Activated CD4-positive, CD25-positive, alpha-beta regulatory T cell treated with anti-CD3 and anti-CD28 coated beads, Interleukin-2, amount 50 U/mL, for 24 hours (primary cell): ENCODE measurements around the gene FLYWCH1.

Source experiments
- ATAC-seq, 2 donors: fragments of 150-1000 bp; cut with Tn5 transposase; one replicate each; pipeline ENCODE4 v1.10.0; 2021; ENCODE audit warnings: mild to moderate bottlenecking in 1 of 2, moderate library complexity in 1 of 2

Gene FLYWCH1

DNA sequence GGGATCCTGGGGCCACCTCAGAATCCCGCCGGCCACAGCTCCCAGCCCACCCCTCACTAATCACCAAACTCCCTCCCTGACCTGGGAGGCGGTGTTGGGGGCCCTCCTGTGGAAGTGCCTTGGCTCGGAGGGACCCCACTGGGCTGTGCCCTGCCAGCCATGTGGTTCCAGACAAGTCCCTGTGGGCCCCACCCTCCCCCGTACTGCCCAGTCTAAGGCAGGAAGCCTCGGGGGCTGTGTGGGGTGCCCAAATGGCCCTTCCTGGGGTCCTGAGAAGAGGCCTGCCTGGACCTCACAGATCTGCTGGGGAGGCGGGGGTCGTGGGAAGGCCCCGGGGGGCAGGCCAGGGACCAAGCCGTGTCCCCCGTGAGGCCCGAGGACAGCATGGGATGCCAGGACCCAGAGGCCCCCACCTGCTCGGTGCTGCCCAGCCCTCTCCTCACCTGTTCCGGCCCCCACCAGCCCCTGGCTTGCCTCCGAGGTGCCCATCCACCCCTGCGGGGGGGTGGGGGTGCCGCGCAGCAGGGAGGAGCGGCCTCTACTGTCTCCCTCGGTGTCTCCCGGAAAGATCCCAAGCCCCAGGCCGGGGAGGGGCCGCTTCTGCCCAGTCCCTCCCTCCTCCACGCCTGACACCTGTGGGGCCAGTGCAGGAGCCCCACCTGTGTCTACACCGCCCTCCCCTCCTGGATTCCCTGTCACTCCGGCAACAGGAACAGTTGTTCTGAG lies 43.1 kb downstream of the FLYWCH1 start:
- no peak for ATAC-seq

DNA sequence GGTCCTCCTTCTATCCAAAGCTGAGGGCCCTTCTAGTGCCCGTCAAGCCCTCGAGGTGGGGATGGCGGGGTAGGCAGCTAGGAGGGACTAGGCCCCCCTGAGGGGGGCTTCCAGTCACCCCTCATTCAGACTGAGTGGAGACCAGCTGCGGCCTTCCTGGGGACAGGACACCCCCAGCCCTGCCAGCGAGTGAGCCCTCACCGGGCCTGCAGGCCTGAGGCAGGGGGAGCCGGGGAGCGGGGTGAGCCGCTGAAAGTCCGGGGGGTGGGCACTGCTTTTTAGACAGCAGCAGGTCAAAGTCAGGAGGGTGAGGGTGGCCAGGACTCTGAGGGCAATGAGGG lies 43.7 kb downstream of the FLYWCH1 start:
- no peak for ATAC-seq

DNA sequence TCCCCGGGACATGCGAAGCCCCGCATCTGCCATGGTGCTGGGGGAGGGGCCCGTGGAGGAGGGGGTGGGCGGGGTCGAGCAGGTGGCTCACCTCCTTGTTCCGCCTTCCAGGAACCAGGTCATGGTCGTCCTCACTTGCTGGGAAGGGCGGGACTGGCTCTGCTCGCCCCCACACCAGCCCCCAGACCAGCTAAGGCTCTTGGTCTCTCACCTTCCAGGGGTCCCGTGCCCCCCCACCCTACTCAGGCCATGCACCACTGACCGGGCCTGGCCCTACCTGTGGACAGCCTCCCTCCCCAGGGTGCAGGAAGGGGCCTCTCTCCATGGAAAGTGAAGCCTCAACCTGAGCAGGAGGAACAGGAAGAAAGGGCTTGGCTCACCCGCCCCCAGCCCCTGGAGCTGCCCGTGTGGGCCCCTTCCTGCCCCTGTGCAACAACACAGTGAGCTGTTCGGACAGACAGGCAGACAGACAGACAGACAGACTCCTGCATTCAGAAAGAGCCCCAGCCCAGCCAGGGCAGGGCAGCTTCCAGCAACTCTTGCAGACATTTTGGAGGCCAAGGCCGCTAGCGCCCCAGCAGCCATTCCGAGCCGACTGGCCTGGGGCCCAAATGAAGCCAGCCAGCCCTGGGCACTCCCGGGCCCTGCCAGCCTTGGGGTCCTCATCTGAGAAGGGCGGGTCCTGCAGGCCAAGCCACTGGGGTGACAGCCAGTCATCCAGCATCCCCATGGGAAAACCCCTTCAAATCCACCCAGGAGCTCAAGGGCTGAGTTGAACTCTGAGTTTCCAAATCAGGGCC lies 44.2 kb downstream of the FLYWCH1 start:
- no peak for ATAC-seq

DNA sequence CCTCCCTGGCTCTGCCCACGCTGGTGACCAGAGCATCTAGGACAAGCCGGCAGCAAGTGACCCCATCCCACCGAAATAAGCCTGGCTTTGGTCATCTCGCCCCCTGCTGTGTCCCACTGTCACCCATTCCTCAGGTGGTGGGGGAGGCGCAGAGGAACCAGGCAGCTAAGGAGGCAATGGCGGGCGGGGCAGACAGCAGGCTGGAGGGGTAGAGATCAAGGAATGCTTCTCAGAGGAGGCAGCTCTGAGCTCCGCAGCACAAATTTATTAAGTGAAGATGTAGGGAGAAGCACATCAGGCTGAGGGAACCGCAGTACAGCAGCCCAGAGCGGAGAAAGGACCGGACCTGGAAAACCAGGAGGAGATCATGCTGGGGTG lies 44.8 kb downstream of the FLYWCH1 start:
- no peak for ATAC-seq

DNA sequence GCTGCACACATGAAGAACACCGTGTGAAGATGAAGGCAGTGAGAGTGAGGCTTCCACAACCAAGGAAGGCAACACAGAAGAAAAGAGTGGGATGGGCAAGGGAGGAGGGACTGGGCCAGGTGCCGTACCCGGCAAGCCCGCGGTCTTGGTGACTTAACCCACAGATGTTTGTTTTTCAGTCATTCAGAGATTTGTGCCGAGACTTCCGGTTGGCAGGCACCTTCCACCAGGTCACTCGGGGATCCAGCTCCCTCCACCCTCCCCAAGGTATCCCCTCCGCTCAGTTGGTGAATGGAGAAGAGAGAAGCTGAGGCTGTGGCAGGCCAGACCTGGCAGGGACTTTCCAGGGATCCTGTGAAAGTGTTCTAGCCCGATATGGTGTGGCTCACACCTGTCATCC lies 47.5 kb downstream of the FLYWCH1 start:
- no peak for ATAC-seq

DNA sequence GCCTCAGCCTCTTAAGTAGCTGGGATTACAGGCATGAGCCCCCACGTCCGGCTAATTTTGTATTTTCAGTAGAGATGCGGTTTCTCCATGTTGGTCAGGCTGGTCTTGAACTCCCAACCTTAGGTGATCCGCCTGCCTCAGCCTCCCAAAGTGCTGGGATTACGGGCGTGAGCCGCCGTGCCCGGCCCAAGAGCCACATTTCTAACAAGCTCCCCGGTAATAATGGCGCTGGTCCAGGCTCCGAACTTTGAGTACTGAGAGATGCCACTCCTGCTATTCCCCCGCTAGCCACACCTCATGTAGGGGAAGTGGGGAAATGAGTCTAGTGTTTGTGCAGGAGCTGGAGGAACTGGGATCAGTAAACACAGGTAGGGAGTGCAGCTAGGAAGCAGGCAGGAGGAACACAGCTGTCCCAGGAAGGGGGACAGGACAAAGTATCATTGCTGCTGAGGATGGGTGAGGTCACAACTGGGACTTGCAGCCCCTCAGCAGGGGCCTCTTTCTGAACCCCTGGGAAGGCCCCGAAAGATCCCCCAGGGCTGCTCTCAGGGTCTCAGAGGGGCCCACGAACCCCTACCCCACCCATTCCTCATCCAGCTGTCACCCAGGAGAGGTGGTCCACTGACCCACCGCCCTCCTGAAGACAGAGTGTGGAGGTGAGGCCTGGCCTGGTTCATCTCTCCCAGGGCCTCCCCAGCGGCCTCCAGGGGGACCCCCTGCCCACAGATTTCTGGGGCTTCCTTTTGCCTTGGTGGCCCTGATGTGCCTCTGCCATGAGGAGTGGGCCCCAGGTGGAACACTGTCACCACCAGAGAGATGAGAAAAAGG lies 48.7 kb downstream of the FLYWCH1 start:
- ATAC-seq: no peak

DNA sequence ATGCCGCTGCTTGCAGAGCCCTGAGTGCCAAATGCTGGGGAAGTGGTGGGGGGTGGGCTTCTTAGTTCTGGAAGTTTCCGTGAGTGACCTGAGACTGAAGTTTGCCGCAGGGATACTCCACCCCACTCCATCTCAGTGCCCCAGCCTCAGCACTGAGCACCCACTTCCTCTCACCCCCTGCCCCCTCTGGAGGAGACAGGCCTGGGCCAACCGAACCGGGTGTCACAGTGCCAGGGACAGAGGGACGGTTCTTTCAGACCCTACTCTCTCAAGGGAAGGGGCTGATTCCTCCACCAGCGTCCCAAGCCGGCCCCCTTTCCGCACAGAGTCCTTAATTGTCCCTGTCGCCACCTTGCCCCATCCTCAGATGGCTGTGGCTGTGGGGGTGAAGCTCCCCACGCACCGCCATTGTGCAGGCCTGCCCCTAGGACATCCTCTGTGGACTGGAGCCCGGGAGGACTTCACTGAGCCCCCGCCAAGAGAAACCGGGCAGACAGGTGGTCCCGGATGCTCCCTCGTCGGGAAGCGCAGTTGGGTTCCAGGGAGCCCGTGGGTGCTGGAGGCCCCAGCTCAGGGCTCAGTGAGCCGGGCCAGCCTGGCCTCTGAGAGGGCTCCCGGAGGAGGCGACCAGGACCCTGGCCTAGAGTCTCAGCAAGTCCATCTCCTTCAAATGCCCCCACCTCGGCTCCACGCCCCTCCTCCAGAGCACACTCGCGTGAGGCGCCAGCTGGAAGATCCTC lies 50.8 kb downstream of the FLYWCH1 start:
- ATAC-seq: no peak

DNA sequence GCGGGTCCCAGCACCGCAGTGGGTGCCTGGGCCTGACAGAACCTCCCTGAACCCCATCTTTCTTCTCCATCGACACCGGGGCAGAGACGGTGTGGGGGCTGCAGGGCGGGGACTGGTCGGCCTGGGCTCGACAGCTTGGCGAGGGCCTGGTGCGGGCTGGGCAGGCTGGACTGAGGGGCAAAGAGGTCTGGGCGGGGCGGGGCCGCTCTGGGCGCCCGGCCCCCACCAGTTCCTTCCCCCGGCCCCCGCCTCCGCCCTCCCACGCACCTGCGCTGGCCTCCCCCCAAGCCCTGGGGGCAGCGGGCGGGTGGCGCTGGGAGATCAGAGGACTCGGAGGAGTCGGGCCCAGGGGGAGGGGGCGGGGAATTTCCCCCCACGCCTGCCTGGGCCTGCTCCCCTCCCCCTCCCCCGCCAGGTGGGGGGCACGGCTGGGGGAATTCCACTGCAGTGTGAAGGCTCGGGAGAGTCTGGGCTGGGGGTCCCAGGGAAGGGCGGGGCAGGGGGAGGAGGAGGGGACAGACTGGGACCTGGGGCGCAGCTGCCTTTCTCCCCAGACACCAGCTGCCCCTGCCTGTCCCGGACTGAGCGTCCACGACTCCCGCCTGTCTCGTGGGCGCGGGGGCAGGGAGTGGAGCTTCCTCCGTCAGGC lies 51.5 kb downstream of the FLYWCH1 start:
- no peak for ATAC-seq

DNA sequence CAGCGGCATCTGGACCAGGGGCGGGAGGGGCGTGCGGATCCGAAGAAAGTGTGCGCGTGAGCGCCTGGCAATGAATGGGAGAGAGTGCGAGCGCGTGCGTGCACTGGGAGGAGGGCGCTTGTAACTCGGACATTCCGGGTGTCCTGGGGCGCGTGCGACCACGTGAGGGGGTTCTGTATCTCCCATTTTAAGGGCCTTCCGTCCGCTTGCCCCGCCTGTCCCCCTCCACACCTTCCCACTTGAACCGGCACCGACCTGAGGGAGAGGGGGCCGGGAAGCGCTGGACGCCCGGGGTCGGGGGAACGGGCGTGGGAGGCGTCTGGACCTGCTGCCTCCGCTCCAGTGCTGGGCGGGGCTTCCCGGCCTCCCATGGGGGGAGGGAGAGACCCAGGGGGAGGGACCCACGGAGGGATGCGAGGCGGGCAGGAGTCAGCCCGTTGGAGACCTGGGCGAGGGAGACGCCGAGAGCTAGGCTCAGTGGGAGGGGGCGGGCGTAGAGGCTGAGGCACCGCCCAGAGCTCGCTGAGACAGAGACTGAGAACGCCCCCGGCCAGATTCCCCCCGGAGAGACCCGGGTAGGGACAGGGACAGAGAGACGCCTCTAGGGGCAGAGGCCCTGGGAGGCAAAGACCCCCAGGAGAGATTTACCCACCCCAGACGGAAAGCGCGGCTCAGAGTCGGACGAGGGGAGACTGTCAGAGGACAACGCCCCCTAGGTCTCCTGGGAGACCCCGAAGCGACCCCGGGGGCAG lies 52.2 kb downstream of the FLYWCH1 start, which contains the start of gene KREMEN2:
Gene KREMEN2, plus strand, starts transcription at position 553 of the 752 bp plus-strand sequence. CDS start 246 bp downstream, outside the sequence.
- peak; percentile 9 to 30 for ATAC-seq

DNA sequence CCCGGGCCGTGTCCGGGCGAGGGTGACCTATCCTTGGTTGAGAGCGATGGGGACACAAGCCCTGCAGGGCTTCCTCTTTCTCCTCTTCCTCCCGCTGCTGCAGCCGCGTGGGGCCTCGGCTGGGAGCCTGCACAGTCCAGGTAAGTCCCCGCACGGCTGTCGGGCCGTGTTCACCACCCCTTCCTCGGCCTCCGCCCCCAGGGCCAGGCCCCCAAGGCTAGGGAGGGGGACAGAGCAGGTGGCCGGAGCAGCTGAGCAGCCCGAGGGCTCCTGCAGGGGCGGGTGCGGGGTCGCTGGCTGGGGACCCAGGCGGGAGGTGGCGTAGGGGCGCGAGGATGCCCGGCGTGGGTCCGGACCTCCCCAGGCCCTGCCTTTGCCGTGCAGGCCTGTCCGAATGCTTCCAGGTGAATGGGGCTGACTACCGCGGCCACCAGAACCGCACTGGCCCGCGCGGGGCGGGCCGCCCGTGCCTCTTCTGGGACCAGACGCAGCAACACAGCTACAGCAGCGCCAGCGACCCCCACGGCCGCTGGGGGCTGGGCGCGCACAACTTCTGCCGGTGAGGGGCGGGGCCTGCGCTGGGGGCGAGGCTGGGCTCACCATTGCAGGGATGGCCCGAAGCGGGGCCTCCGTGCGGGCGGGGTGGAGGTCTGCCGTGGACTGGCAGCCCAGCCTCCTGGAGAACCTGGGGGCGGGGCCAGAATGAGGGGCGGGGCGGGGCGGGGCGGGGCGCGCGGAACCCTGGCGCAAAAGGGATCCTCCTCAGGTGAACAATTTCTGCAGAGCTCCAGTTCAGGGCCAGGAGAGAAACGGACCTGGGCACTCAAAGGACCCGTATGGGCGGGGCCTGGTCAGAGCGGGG lies 53.0 kb downstream of the FLYWCH1 start:
- ATAC-seq: peak; percentile 10 to 20

DNA sequence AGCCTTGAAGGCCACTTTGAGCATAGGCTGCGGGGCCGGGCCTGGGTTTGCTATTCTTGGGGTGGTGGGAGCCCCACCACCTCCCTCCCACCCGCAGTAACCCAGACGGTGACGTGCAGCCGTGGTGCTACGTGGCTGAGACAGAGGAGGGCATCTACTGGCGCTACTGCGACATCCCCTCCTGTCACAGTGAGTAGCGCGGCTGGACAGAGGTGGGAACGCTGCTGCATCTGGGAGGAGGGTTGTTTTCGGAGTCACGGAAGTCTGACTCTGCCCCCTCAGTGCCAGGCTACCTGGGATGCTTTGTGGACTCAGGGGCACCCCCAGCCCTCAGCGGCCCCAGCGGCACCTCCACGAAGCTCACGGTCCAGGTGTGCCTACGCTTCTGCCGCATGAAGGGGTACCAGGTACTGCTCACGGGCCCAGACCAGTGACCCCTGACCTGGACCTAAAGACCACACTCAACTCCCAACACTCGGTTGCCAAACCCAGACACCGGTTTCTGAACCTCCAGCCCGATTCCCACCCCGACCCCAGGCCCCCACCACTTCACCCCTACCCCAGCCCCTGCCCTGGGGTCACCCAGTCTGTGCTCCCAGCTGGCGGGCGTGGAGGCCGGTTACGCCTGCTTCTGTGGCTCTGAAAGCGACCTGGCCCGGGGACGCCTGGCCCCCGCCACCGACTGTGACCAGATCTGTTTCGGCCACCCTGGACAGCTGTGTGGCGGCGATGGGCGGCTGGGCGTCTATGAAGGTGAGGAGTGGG lies 54.5 kb downstream of the FLYWCH1 start:
- no peak for ATAC-seq

DNA sequence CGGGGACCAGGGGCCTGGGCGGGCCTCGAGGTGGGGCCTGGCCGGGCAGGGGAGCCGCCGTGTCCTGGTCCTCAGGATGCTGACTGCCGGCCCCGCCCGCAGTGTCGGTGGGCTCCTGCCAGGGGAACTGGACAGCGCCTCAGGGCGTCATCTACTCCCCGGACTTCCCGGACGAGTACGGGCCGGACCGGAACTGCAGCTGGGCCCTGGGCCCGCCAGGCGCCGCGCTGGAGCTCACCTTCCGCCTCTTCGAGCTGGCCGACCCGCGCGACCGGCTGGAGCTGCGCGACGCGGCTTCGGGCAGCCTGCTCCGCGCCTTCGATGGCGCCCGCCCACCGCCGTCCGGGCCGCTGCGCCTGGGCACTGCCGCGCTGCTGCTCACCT lies 55.1 kb downstream of the FLYWCH1 start:
- no peak for ATAC-seq

DNA sequence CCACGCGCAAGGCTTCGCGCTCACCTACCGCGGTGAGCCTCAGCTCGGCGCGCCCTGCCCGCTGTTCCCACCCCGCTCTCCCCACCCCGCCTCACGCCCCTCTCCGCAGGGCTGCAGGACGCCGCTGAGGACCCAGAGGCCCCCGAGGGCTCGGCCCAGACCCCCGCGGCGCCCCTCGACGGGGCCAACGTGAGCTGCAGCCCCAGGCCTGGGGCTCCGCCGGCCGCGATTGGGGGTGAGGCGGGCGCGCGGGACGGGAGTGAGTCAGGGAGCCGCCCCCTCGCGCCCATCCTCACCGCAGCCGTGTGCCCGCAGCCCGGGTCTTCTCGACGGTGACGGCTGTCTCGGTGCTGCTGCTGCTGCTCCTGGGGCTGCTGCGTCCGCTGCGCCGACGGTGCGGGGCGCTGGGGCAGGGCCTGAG lies 55.5 kb downstream of the FLYWCH1 start:
- no peak for ATAC-seq

DNA sequence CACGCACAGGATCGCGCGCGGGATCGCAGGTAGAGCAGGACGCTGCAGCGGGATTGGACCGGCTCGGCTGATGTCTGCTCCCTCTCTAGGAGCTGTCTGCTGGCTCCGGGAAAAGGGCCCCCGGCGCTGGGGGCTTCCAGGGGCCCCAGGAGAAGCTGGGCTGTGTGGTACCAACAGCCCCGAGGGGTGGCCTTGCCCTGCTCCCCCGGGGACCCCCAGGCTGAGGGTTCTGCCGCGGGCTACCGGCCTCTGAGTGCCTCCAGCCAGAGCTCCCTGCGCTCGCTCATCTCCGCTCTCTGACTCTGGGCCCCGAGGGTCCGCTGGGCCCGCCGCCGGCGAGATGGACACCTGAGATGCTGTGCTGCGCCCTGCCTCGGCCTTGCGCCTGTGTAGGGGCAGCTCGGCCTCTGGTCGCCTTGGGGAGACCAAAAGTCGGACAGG lies 56.0 kb downstream of the FLYWCH1 start:
- no peak for ATAC-seq

DNA sequence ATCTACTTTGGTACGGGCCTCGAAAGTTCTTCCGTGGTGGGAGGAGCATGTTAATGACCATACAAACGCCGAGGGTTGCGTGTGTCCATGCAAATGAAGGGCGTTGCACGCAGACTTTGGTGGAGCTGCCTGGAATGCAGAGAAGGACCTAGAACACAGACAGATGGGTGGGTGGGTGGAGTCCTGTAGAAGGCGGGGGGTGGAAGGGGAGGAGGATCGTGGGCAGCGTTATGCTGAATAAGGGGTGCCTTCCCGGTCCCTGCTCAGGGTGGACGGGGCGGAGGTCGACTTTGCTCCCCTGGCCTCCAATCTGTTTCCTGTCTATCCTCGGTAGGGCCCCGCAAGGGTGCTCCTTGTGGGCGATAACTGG lies 56.6 kb downstream of the FLYWCH1 start:
- ATAC-seq: no peak

DNA sequence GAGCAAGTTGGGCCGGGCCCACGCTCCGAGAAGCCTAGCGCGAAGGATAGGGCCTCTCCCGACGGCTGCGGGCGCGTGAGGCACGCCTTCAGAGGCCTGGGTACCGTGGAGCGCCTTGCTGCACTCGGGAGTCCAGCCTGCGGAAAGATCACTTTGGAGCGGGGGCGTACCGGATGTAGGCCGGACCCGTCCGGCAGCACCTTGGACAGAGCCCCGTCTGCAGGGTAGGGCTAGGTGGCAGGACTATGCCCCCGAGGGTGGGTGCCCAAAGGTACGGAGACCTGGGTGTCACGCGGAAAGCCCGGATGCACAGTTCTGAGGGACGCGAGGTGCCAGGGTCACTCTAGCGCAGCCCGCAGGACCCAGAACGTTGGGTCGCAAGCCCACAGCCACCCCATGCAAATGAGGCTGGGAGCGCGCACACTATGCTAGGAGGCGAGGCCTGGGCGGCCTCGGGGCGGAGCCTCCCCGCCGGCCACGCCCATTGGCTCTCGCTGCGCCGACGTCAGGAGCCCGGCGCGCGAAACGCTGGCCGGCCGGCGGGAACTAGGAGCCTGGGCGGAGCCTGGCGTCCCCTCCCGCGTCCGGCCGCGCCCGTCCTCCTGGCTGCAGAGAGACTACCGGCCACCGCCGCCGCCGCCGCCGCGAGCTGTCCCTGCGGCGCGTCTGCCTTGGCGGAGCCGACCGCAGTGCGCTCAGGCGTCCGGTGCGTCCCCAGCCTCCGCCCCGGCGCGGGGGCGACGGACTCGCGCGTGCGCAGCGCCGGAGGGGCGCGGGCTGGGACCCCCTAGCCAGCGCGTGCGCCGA lies 57.2 kb downstream of the FLYWCH1 start, which contains the start of gene PAQR4:
Gene PAQR4, plus strand, starts transcription at position 611 of the 807 bp plus-strand sequence. CDS start 327 bp downstream, outside the sequence.
- peak; percentile 80 to 83 for ATAC-seq

DNA sequence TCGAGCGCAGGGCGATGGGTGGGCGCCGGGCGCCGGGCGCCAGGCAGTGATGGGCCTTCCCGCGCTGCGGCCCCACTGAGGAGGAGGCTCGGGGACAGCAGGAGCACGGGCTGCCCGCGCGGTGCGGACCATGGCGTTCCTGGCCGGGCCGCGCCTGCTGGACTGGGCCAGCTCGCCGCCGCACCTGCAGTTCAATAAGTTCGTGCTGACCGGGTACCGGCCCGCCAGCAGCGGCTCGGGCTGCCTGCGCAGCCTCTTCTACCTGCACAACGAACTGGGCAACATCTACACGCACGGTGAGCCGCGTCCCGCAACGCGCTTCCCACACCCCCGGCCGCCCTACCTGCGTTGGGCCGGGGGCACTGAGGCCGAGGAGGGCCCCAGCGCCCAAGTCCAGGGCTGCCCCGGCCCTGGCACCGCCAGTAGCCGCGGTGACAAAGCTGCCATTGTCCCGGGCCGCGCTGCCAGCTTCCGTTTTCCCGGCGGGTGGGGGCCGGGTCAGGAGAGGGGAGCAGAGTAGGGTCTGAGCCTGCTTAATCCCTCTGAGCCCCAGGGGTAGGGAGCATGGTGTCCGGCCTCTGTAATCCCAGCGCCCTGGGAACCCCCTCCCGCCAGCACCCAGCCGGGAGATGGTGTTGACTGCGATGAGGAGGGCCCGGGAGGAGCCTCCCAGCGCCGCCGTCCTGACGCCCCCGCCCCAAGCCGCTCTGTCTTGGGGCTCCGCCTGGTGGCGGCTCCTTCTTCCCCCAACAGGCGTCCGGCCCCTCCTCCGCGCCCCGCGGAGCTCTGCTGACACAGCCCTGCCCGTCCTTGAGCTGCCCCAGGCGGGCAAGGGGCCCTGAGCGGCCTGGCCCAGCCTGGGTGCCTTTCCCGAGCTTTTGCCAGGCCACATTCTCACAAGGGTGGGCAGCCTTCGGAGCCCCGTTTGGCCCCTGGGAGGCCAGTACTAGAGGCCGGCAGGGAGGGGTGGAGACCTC lies 58.1 kb downstream of the FLYWCH1 start:
- ATAC-seq: peak; percentile 64
